Measurements from ENCODE around the gene FBXO34. TPM values are rescaled to one million over a fixed set of nuclear protein-coding genes. Genes with fewer than 3 reads are reported as not detected.

The FBXO34 gene
- total and polyA plus RNA-seq, 2 of the 13 experiments (the other 11 are each of a cell fraction or from before 2014, with no cell fraction given) = 8.8 to 13.5 TPM

DNA sequence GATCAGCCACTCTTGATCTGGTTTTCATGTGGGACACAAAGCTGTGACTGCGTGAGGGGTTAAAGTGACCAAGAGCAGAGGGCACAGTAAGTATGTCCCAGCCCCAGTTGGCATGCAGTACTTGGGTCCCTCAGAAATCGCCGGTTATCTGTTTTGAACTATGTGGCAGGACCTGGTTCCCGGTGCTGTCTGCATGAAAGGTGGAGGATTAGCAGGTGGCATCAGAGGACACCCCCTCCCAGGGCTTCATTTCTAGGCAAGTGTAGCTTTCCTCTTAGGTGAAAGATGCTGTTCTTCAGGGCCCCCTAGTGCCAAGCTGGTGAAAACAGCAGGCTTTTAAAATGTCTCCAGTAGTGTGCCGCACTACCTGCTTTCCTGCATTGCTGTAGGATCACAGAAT is 83.3 kb downstream of the FBXO34 start:
- in situ Hi-C loops (cut with HindIII; ENCODE audit: extremely low pct_ligation_motif_present, low pct_unique_long_range_greater_than_20kb) = no loop called here
- POLR2A ChIA-PET = no interaction called here

More for the DNA sequence above, 83.3 kb downstream of the FBXO34 start:
- DNase-seq (ENCODE audit: low spot score) = peak; percentile 41
- intact Hi-C loops (cut with micrococcal nuclease; ENCODE audit: unreplicated experiment) = loop anchor here (1.0 kb wide), 2 partner anchors 83 to 109 kb away; partner anchors contain the start of gene FBXO34
- H4K20me1 ChIP-seq (ENCODE audit: insufficient read depth, low read length) = 0 out of 2 replicates have a peak, but pooled peaks cover 5% of the 10 kb centered on the region
- H3K27ac ChIP-seq (ENCODE audit: extremely low read length, insufficient read depth, low read length) = no peak overlapping the region
- FAIRE-seq = peak; percentile 63
- H3K27me3 ChIP-seq (ENCODE audit: control insufficient read depth in 1 of 2, insufficient read depth in 2 of 2, low read length in 2 of 2) = no peaks in the 10 kb centered on the region
- ATAC-seq = peak; percentile 84
- no peak overlapping the region for H2AFZ ChIP-seq (ENCODE audit: low read length)
- H3K9ac ChIP-seq (ENCODE audit: insufficient read depth, low read depth, low read length) = no peak overlapping the region
- 70% methylated on average over 2 of the region's 5 CpGs for WGBS (ENCODE audit: low lambda C conversion rate)
- peaks cover 18 to 35% of the 10 kb centered on the region in 2 experiments for H3K36me3 ChIP-seq (replicated peaks in 1 of 2; ENCODE audit: control insufficient read depth in 1 of 2, insufficient read depth in 2 of 2, low read length in 2 of 2)
- no peaks in the 10 kb centered on the region for H3K79me2 ChIP-seq (ENCODE audit: insufficient read depth, low read length)
- CTCF ChIA-PET (ENCODE audit: low intra/inter-chr PET ratio, low total read pairs) = interaction anchor here (1.2 to 2.4 kb wide), 2 partner anchors 83 to 108 kb away, joined by 8 to 14 read pairs; partner anchors contain the start of gene FBXO34
- H3K4me2 ChIP-seq (ENCODE audit: low read depth, low read length) = no peak overlapping the region
- H3K4me3 ChIP-seq (replicated peaks in 1 of 3; ENCODE audit: insufficient read depth in 1 of 3, low read depth in 2 of 3, low read length in 3 of 3) = no peak overlapping the region
- TF ChIP-seq RAD21 (CRISPR knock-in tag; IDR thresholded peaks at IDR 0.05) (peak; percentile 57; the same call in 1 of the 2 replicates), NCOA1 (CRISPR knock-in tag; IDR thresholded peaks at IDR 0.05) (no peak), ZNF670 (CRISPR knock-in tag; IDR thresholded peaks at IDR 0.05; ENCODE audit: borderline replicate concordance) (no peak), ZBTB38 (CRISPR knock-in tag; IDR thresholded peaks at IDR 0.05) (peak; percentile 45; the same call in 1 of the 2 replicates), STAG1 (CRISPR knock-in tag; IDR thresholded peaks at IDR 0.05) (peak; percentile 71), SMC3 (IDR thresholded peaks at IDR 0.05; ENCODE audit: low read length) (peak; percentile 48; the same call in 1 of the 2 replicates)
- TF ChIP-seq, protein P1, sequence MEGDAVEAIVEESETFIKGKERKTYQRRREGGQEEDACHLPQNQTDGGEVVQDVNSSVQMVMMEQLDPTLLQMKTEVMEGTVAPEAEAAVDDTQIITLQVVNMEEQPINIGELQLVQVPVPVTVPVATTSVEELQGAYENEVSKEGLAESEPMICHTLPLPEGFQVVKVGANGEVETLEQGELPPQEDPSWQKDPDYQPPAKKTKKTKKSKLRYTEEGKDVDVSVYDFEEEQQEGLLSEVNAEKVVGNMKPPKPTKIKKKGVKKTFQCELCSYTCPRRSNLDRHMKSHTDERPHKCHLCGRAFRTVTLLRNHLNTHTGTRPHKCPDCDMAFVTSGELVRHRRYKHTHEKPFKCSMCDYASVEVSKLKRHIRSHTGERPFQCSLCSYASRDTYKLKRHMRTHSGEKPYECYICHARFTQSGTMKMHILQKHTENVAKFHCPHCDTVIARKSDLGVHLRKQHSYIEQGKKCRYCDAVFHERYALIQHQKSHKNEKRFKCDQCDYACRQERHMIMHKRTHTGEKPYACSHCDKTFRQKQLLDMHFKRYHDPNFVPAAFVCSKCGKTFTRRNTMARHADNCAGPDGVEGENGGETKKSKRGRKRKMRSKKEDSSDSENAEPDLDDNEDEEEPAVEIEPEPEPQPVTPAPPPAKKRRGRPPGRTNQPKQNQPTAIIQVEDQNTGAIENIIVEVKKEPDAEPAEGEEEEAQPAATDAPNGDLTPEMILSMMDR (CRISPR knock-in tag; IDR thresholded peaks at IDR 0.05) = peak; percentile 64
- TF ChIP-seq, protein P2, sequence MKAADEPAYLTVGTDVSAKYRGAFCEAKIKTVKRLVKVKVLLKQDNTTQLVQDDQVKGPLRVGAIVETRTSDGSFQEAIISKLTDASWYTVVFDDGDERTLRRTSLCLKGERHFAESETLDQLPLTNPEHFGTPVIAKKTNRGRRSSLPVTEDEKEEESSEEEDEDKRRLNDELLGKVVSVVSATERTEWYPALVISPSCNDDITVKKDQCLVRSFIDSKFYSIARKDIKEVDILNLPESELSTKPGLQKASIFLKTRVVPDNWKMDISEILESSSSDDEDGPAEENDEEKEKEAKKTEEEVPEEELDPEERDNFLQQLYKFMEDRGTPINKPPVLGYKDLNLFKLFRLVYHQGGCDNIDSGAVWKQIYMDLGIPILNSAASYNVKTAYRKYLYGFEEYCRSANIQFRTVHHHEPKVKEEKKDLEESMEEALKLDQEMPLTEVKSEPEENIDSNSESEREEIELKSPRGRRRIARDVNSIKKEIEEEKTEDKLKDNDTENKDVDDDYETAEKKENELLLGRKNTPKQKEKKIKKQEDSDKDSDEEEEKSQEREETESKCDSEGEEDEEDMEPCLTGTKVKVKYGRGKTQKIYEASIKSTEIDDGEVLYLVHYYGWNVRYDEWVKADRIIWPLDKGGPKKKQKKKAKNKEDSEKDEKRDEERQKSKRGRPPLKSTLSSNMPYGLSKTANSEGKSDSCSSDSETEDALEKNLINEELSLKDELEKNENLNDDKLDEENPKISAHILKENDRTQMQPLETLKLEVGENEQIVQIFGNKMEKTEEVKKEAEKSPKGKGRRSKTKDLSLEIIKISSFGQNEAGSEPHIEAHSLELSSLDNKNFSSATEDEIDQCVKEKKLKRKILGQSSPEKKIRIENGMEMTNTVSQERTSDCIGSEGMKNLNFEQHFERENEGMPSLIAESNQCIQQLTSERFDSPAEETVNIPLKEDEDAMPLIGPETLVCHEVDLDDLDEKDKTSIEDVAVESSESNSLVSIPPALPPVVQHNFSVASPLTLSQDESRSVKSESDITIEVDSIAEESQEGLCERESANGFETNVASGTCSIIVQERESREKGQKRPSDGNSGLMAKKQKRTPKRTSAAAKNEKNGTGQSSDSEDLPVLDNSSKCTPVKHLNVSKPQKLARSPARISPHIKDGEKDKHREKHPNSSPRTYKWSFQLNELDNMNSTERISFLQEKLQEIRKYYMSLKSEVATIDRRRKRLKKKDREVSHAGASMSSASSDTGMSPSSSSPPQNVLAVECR (CRISPR knock-in tag; IDR thresholded peaks at IDR 0.05; ENCODE audit: borderline replicate concordance) = 0 out of 2 replicates have a peak, but pooled peaks have one; percentile 19
- TF ChIP-seq, protein P3, sequence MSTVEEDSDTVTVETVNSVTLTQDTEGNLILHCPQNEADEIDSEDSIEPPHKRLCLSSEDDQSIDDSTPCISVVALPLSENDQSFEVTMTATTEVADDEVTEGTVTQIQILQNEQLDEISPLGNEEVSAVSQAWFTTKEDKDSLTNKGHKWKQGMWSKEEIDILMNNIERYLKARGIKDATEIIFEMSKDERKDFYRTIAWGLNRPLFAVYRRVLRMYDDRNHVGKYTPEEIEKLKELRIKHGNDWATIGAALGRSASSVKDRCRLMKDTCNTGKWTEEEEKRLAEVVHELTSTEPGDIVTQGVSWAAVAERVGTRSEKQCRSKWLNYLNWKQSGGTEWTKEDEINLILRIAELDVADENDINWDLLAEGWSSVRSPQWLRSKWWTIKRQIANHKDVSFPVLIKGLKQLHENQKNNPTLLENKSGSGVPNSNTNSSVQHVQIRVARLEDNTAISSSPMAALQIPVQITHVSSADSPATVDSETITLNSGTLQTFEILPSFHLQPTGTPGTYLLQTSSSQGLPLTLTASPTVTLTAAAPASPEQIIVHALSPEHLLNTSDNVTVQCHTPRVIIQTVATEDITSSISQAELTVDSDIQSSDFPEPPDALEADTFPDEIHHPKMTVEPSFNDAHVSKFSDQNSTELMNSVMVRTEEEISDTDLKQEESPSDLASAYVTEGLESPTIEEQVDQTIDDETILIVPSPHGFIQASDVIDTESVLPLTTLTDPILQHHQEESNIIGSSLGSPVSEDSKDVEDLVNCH (CRISPR knock-in tag; IDR thresholded peaks at IDR 0.05) = no peak
- H3K9me3 ChIP-seq (ENCODE audit: low read length) = no peaks in the 10 kb centered on the region
- no TSS peak for BruUV-seq (replicated peaks)
- H3K4me1 ChIP-seq (ENCODE audit: insufficient read depth, low read length) = peaks cover 16% of the 10 kb centered on the region

Data from HepG2 (cell line).